ENCODE data around the gene C10orf120.

The C10orf120 gene

GRCh38 chr10:122725006-122725405 is 25.4 kb upstream of the C10orf120 start:
- no peak for TF ChIP-seq EZH2phosphoT487 (IDR thresholded peaks at IDR 0.05; ENCODE audit: borderline replicate concordance, low read length)
- TF ChIP-seq, protein P1, sequence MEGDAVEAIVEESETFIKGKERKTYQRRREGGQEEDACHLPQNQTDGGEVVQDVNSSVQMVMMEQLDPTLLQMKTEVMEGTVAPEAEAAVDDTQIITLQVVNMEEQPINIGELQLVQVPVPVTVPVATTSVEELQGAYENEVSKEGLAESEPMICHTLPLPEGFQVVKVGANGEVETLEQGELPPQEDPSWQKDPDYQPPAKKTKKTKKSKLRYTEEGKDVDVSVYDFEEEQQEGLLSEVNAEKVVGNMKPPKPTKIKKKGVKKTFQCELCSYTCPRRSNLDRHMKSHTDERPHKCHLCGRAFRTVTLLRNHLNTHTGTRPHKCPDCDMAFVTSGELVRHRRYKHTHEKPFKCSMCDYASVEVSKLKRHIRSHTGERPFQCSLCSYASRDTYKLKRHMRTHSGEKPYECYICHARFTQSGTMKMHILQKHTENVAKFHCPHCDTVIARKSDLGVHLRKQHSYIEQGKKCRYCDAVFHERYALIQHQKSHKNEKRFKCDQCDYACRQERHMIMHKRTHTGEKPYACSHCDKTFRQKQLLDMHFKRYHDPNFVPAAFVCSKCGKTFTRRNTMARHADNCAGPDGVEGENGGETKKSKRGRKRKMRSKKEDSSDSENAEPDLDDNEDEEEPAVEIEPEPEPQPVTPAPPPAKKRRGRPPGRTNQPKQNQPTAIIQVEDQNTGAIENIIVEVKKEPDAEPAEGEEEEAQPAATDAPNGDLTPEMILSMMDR (IDR thresholded peaks at IDR 0.05; ENCODE audit: low read depth, low read length, poor library complexity, severe bottlenecking), result no peak
- H3K79me2 ChIP-seq (ENCODE audit: control insufficient read depth, low read length), result no peaks in the 10 kb centered on the region
- H3K9me2 ChIP-seq (replicated peaks; ENCODE audit: control insufficient read depth, low read length), result no peaks in the 10 kb centered on the region
- no peak overlapping the region for H3K27ac ChIP-seq (ENCODE audit: low read depth, low read length)
- no peaks in the 10 kb centered on the region for H3K36me3 ChIP-seq (ENCODE audit: control insufficient read depth, low read length)
- no peaks in the 10 kb centered on the region for H4K20me1 ChIP-seq (ENCODE audit: control insufficient read depth, insufficient read depth, low read depth, low read length)
- no peaks in the 10 kb centered on the region; the same call in 1 of the 2 replicates for H3K27me3 ChIP-seq (ENCODE audit: control insufficient read depth, low read length)
- H3K9me3 ChIP-seq (ENCODE audit: control insufficient read depth, insufficient read depth, low read length), result no peaks in the 10 kb centered on the region
- H3K4me2 ChIP-seq (ENCODE audit: low read length), result no peak overlapping the region
- H3K4me3 ChIP-seq (ENCODE audit: low read length), result no peak overlapping the region
- H3K4me1 ChIP-seq (ENCODE audit: control insufficient read depth, low read length), result no peaks in the 10 kb centered on the region
- no peaks in the 10 kb centered on the region for H3F3A ChIP-seq (ENCODE audit: control insufficient read depth, insufficient read depth)

DNA sequence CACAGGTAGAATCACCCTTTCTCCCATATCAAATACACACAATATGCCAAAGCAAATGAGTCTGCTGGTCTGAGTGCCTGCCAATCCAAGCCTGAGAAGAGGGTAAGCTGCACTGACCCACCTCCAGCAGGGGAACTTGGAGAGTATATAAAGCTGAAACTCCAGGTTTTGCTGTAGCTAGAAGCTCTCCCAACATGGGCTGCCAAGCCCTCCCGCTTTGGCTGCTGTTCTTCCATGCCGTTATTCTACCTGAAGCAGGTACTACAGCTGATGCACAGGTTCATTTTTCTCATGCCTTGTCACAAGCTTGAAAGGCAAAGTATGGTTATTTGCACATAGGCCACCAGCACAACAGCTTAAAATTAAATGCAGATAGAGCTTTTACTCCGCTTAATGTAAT is 21.5 kb upstream of the C10orf120 start:
- Histone ChIP-seq H3K4me3 (ENCODE audit: low read length) (no peak overlapping the region), H3K9me3 (ENCODE audit: control insufficient read depth, insufficient read depth, low read length) (no peaks in the 10 kb centered on the region), H3K4me2 (ENCODE audit: low read length) (no peak overlapping the region), H3K79me2 (ENCODE audit: control insufficient read depth, low read length) (no peaks in the 10 kb centered on the region), H3K4me1 (ENCODE audit: control insufficient read depth, low read length) (no peaks in the 10 kb centered on the region), H3K27ac (ENCODE audit: low read depth, low read length) (no peak overlapping the region), H3K36me3 (ENCODE audit: control insufficient read depth, low read length) (no peaks in the 10 kb centered on the region), H4K20me1 (ENCODE audit: control insufficient read depth, insufficient read depth, low read depth, low read length) (no peaks in the 10 kb centered on the region), H3F3A (ENCODE audit: control insufficient read depth, insufficient read depth) (no peaks in the 10 kb centered on the region), H3K9me2 (replicated peaks; ENCODE audit: control insufficient read depth, low read length) (no peaks in the 10 kb centered on the region), H3K27me3 (ENCODE audit: control insufficient read depth, low read length) (no peaks in the 10 kb centered on the region)
- no peak for TF ChIP-seq EZH2phosphoT487 (IDR thresholded peaks at IDR 0.05; ENCODE audit: borderline replicate concordance, low read length)
- TF ChIP-seq, protein P1 (IDR thresholded peaks at IDR 0.05; ENCODE audit: low read depth, low read length, poor library complexity, severe bottlenecking), result no peak

GRCh38 chr10:122716025-122716424 is 16.4 kb upstream of the C10orf120 start:
- no peak overlapping the region for H3K27ac ChIP-seq (ENCODE audit: low read depth, low read length)
- no peaks in the 10 kb centered on the region for H3K79me2 ChIP-seq (ENCODE audit: control insufficient read depth, low read length)
- H4K20me1 ChIP-seq (ENCODE audit: control insufficient read depth, insufficient read depth, low read depth, low read length), result no peaks in the 10 kb centered on the region
- no peaks in the 10 kb centered on the region for H3K9me3 ChIP-seq (ENCODE audit: control insufficient read depth, insufficient read depth, low read length)
- H3K4me2 ChIP-seq (ENCODE audit: low read length), result no peak overlapping the region
- no peaks in the 10 kb centered on the region for H3K27me3 ChIP-seq (ENCODE audit: control insufficient read depth, low read length)
- no peaks in the 10 kb centered on the region for H3K4me1 ChIP-seq (ENCODE audit: control insufficient read depth, low read length)
- no peaks in the 10 kb centered on the region for H3F3A ChIP-seq (ENCODE audit: control insufficient read depth, insufficient read depth)
- TF ChIP-seq, protein P1 (IDR thresholded peaks at IDR 0.05; ENCODE audit: low read depth, low read length, poor library complexity, severe bottlenecking), result no peak
- TF ChIP-seq EZH2phosphoT487 (IDR thresholded peaks at IDR 0.05; ENCODE audit: borderline replicate concordance, low read length), result no peak
- H3K36me3 ChIP-seq (ENCODE audit: control insufficient read depth, low read length), result no peaks in the 10 kb centered on the region
- no peaks in the 10 kb centered on the region for H3K9me2 ChIP-seq (replicated peaks; ENCODE audit: control insufficient read depth, low read length)
- no peak overlapping the region for H3K4me3 ChIP-seq (ENCODE audit: low read length)

DNA sequence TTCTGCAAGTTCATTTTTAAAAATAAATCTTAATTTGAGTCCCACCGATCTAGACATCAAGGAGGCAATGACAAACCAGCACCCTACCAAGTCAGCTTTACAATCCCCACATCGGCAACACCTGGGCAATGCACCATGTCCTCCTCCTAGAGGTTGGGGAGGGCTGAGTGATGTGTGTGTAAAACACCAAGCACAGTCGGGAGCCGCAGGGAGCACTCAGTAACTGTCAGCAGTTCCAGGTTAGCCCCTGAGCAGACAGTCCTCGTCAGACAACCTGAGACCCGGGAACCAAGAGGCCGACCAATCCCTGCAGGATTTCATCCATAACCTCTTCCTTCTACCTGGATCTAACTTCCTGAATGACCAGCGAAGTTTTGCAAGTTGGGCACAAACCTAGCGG is 15.9 kb upstream of the C10orf120 start:
- no peak overlapping the region for H3K27ac ChIP-seq (ENCODE audit: low read depth, low read length)
- no peaks in the 10 kb centered on the region for H3K36me3 ChIP-seq (ENCODE audit: control insufficient read depth, low read length)
- H3K9me3 ChIP-seq (ENCODE audit: control insufficient read depth, insufficient read depth, low read length), result no peaks in the 10 kb centered on the region
- H3K27me3 ChIP-seq (ENCODE audit: control insufficient read depth, low read length), result no peaks in the 10 kb centered on the region
- TF ChIP-seq, protein P1 (IDR thresholded peaks at IDR 0.05; ENCODE audit: low read depth, low read length, poor library complexity, severe bottlenecking), result no peak
- TF ChIP-seq EZH2phosphoT487 (IDR thresholded peaks at IDR 0.05; ENCODE audit: borderline replicate concordance, low read length), result no peak
- H4K20me1 ChIP-seq (ENCODE audit: control insufficient read depth, insufficient read depth, low read depth, low read length), result no peaks in the 10 kb centered on the region
- no peak overlapping the region for H3K4me3 ChIP-seq (ENCODE audit: low read length)
- no peak overlapping the region for H3K4me2 ChIP-seq (ENCODE audit: low read length)
- no peaks in the 10 kb centered on the region for H3F3A ChIP-seq (ENCODE audit: control insufficient read depth, insufficient read depth)
- no peaks in the 10 kb centered on the region for H3K79me2 ChIP-seq (ENCODE audit: control insufficient read depth, low read length)
- no peaks in the 10 kb centered on the region for H3K4me1 ChIP-seq (ENCODE audit: control insufficient read depth, low read length)
- no peaks in the 10 kb centered on the region for H3K9me2 ChIP-seq (replicated peaks; ENCODE audit: control insufficient read depth, low read length)

Data from DOHH2 (cell line).